ENCODE results near the gene ATG2A.
A peak's percentile ranks its signal among the peaks of the same experiment; 100 is the strongest.

GRCh38 chr11:64866173-64866491, 50.9 kb downstream of the ATG2A start:
- TF ChIP-seq POLR2A (IDR thresholded peaks at IDR 0.05; ENCODE audit: low read depth, low read length) (no peak), POLR2AphosphoS5 (IDR thresholded peaks at IDR 0.05; ENCODE audit: low read depth, low read length) (0 out of 2 replicates have a peak, but pooled peaks have one; percentile 44), TAF1 (IDR thresholded peaks at IDR 0.05; ENCODE audit: low read depth, low read length) (no peak), POU2F2 (IDR thresholded peaks at IDR 0.05; ENCODE audit: low read depth, low read length) (no peak)

Data from GM12891 (cell line).